ENCODE measurements around the gene GUCY2F.

GUCY2F gene

DNA sequence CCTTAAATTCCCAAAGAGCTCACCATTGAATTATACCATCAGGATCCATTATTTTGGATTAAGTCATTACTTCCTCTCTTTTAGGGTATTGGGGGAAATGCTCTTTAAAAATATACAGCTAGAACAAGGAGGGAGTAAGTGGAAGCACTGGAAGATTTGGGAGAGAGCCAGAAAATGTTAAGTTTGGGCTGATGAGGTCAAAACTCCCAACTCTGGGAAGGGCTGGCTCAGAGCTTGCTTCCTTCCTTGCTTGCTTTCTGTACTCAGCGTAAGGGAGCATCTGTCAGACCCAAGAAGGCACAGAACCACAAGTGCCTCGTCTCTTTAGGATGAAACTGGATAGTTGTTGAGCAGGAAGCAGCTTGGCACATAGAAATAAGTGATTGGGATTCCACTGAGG is 138.2 kb downstream of the GUCY2F start:
- no peak overlapping the region for H3K4me3 ChIP-seq (ENCODE audit: control insufficient read depth, low read depth, low read length)
- TF ChIP-seq, protein P1, sequence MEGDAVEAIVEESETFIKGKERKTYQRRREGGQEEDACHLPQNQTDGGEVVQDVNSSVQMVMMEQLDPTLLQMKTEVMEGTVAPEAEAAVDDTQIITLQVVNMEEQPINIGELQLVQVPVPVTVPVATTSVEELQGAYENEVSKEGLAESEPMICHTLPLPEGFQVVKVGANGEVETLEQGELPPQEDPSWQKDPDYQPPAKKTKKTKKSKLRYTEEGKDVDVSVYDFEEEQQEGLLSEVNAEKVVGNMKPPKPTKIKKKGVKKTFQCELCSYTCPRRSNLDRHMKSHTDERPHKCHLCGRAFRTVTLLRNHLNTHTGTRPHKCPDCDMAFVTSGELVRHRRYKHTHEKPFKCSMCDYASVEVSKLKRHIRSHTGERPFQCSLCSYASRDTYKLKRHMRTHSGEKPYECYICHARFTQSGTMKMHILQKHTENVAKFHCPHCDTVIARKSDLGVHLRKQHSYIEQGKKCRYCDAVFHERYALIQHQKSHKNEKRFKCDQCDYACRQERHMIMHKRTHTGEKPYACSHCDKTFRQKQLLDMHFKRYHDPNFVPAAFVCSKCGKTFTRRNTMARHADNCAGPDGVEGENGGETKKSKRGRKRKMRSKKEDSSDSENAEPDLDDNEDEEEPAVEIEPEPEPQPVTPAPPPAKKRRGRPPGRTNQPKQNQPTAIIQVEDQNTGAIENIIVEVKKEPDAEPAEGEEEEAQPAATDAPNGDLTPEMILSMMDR (IDR thresholded peaks at IDR 0.05; ENCODE audit: control insufficient read depth, insufficient read depth, low read depth, low read length, missing control alignments), result no peak
- no peak for DNase-seq (ENCODE audit: low read depth)

DNA sequence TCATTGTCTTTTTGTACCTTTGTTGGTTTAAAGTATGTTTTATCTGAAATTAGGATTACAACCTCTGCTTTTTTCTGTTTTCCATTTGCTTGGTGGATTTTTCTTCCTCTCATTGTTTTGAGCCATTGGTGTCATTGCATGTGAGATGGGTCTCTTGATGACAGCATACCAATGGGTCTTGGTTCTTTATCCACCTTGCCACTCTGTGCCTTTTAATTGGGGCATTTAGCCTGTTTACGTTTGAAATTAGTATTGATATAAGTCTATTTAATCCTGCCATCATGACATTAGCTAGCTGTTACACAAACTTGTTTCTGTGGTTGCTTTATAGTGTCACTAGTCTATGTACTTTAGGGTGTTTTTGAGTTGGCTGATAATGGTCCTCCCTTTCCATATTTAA is 145.7 kb downstream of the GUCY2F start:
- no peak overlapping the region for H3K4me3 ChIP-seq (ENCODE audit: control insufficient read depth, low read depth, low read length)
- TF ChIP-seq, protein P1 (IDR thresholded peaks at IDR 0.05; ENCODE audit: control insufficient read depth, insufficient read depth, low read depth, low read length, missing control alignments), result no peak
- DNase-seq (ENCODE audit: low read depth), result no peak

DNA sequence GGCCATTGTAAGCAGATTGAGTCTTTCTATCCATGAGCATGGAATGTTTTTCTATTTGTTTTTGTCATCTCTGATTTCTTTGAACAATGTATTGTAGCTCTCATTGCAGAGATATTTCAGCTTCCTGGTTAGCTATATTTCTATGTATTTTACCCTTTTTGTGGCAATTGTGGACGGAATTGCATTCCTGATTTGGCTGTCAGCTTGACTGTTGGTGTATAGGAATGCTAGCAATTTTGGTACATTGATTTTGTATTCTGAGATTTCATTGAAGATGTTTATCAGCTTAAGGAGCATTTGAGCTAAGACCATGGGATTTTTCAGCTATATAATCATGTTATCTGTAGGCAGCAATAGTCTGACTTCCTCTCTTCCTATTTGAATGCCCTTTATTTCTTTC is 154.6 kb downstream of the GUCY2F start:
- no peak overlapping the region for H3K4me3 ChIP-seq (ENCODE audit: control insufficient read depth, low read depth, low read length)
- no peak for DNase-seq (ENCODE audit: low read depth)
- TF ChIP-seq, protein P1 (IDR thresholded peaks at IDR 0.05; ENCODE audit: control insufficient read depth, insufficient read depth, low read depth, low read length, missing control alignments), result no peak
